CD4-positive, alpha-beta T cell treated with Interleukin-1 beta for 1 hour (primary cell): ENCODE data around the gene PPP2R2D.

Experiments
- DNase-seq, 2 donors: peaks; one replicate each; pipeline ENCODE4 v3.0.0-alpha.2; 2020 to 2022

Gene PPP2R2D

DNA sequence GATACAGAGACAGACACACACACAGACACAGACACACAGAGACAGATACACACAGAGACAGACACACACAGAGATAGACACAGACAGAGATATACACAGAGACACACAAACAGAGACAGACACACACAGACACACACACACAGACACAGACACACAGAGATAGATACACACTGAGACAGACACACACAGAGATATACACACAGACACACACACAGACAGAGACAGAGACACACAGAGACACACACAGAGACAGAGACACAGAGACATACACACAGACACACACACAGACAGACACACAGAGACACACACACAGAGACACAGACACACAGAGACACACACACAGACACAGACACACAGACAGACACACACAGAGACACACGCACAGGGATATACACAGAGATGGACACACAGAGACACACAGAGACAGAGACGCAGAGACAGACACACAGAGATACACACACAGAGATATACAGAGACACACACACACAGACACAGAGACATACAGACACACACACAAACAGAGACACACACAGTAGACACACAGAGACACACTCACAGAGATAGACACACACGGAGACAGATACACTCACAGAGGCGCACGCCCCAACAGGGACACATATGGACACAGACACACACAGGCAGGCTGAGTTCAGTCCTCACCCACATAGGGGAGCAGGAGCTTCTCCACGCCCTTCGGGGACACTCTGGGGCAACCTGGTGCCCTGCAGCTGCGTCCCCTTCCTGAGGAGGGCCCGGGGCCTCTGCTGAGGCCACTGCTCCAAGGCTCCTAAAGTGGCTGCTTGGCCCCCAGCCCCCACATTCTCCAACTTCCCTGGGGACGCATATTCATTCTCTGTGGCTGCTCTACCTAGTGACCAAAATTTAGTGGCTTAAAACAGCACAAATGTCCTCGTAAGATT is 10.3 kb upstream of the PPP2R2D start:
- DNase-seq: no peak

DNA sequence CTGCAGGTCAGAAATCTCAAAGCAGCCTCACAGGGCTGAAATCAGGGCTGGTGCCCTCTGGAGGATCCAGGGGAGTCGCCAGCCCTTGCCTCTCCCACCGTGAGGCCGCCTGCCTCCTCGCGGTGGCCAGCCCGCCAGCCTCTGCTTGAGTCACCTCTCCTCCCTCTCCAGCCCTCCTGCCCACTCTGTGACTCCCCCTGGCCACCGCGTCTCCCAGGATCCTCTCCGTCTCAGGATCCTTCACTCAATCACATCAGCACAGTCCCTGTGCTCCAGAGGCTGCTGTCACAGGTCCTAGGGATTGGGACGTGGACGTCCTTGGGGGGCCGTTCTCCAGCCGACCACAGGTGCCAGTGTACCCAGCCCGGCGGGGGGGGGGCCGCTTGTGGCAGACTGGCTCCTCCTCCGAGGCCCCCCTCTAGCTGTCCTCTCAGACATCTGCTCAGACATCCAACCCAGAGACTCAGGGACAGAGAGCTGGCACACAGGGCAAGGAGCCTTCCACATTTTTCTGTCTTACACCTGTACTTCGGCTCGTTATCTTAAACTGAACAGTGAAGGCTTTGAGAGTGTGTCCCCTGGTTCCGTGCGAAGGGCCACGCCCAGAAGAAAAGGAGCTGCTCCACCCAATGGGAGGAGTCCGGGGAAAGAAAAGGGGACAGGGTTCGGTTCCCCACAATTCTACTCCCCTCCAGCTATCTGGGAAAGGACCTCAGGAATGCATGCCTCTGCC is 9.4 kb upstream of the PPP2R2D start:
- DNase-seq: no peak

DNA sequence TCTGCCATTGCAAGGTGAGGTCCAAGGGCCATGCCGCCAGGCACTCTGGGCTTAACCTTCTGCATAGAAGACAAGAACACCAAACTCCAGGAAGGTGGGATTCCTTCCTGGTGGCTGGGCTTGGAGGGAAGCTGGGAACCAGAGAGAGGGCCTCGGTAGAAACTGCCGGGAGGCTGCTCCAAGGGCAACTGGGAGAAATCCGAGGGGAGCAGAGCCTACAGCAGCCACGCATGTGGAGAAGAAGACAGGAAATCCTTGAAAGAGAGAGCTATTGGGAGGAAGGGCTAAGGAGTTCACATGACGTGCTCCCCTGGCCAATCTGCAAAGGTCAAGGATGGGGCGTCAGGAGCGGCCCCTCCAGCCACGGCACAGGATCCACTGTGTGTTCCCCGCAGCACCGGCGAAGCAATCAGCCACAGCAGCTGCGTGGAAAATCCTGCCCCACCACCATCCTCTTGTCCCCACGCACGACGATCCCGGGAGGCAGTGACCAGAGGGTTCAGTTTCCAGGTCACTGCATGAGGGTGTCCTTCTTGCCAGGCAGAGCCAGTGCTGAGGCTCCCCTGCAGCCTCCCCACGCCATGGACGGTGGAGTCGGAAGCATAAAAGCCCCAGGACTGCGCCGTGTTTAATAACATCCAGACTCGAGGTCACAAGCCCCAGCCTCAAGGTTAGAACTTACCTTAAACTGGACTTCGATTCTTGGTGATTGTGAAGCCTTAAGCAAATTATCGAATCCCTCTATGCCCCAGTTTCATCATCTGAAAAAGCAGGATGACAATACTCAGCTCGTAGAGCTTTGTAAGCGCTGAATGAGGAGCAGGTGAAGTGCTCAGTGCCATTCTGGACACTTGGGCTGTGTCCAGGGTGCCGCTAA is 8.6 kb upstream of the PPP2R2D start:
- no peak for DNase-seq

DNA sequence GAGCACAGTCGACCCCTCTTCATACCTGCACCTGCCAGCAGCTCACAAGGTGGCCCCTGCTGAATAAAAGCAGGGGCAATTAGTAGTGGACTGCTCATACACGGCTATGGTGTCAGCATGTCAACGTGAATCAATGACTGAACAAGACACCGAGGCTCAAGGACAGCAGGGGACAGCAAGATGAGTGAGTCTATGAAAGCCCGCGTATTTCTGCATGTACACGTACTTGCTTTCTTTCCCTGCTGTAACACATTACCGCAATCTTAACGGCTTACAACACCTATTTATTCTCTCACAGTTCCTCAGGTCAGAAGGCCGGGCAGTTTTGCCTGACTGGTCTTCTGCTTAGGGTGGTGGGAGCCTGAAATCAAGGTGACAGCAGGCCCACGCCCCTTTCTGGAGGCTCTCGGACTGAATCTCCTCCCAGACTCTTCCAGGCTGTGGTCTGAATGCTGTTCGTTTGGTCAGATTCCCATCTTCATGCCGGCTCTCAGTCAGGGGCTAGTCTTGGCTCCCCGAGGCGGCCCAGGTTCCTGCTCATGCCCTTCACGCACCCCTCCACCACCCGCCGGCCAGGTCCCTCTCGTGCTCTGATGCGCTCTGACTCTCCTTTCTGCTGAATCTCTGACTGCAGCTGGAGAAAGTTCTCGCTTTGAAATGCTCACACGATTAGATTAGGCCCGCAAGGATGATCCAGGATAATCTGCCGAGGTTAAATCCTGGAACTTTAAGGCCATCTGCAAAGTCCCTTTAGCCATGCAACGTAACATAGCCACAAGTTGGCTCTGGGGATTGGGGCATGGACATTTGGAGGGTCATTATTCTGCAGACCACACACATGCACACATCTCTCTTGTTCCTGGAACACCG is 7.8 kb upstream of the PPP2R2D start:
- no peak for DNase-seq

DNA sequence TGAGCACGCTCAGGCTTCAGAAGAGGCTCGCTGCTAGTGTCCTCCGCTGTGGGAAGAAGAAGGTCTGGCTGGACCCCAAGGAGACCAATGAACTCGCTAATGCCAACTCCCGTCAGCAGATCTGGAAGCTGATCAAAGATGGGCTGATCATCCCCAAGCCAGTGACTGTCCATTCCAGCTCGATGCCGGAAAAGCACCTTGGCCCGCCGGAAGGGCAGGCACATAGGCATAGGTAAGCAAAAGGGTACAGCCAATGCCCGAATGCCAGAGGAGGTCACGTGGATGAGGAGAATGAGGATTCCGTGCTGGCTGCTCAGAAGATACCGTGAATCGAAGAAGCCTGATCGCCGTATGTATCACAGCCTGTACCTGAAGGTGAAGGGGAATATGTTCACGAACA is 5.7 kb upstream of the PPP2R2D start:
- no peak for DNase-seq

DNA sequence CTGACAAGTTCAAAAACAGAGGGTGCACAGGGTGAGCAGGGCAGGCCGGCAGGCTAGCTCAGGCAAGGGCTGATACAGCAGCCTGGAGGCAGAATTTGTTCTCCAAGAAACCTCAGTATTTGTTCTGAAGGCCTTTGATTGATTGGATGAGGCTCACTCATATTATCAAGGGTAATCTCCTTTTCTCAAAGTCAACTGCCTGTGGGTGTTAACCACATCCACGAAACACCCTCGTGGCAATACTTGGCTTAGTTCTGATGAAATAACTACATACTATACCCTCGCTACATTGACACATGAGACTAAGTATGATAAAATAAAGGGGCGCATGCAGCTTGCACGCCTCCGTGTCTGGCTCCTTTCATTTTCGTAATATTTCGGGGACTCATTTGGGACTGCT is 4.4 kb upstream of the PPP2R2D start:
- peak; percentile 36 to 67 for DNase-seq

DNA sequence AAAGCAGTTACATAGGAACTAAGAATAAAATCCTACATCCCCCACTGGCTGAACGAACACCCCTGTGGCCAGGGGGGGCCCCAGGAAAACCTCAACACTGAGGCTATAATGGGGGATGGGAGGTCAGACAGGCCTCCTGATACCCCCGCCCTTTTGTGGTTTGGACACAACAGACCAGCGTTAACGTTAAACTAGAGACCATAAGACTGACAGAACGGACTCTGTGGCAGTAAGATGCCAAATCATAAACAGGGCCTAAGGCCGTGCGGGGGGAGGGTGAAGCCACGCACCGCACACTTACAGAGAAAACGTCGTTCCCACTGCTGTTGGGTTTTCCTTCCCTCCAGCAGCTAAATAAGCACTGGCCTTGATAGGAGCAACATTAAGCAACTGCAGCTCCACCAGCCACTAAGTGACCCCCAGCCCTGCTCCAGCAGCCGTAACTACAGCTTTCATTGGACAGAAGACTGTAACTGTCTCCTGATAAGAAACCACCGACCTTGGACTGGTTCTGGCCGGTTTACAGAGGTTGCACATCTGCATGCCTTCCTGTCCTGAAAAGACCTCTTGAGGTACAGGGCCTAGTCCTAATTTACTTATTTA is 3.4 kb upstream of the PPP2R2D start:
- no peak for DNase-seq

DNA sequence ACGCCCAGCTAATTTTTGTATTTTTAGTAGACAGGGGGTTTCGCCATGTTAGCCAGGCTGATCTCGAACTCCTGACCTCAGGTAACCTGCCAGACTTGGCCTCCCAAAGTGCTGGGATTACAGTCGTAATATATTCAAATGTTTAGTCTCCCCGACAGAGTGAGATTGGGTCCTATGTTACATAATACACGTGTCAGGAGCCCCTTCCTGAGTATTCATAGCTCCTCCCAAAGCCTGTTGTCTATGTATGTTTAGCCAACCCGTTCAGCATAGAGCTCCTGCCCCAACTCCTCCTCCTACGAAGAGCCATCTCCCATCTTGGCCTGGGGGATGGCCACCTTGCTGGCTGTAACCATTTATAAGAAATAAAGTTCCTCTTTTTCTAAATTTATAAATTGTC is 2.7 kb upstream of the PPP2R2D start:
- DNase-seq: no peak

DNA sequence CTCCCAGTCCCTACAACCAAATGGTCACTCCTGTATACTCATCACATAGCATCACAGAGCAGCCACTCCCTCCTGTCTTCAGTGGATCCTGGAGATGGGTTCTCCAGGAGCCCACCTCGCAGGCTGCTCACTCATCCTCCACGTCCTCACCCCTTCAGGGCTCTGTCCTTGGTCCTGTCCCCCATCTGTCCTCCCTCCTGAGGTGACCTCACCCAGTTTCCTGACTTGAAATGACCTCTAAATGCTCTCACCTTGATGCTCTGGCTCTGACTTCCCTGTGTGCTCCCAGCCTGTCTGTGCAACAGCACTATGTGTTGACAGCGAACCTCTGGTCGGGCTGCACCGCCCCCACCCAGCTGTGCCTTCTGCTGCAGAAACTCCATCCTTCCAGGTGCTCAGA is 2.1 kb upstream of the PPP2R2D start:
- DNase-seq: no peak

DNA sequence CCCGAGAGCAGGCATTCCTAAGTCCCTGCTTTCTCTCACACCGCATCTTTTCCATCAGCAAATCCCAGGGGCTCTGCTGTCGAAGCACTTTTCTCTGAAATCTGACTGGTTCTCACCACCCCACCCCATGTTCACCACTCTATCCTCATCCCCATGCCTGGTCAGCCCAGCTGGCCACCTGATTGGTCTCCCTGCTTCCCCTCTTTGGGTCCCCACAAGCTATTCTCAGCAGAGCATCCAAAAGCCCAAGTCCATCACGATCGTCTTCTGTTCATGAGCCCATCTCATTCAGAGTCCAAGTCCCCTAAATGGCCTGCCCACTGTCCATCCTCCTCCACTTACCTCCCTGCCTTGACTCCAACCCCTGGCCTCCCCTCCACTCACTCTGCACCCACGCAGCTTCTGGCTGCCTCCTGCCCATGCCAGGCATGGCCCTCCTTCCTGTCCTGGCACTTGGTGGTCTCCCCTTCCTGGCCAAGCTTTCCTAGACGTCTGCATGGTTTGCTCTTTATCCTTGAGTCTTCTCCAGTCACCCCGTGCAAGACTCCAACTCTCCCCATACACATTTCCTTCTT is 1.6 kb upstream of the PPP2R2D start:
- DNase-seq: no peak

DNA sequence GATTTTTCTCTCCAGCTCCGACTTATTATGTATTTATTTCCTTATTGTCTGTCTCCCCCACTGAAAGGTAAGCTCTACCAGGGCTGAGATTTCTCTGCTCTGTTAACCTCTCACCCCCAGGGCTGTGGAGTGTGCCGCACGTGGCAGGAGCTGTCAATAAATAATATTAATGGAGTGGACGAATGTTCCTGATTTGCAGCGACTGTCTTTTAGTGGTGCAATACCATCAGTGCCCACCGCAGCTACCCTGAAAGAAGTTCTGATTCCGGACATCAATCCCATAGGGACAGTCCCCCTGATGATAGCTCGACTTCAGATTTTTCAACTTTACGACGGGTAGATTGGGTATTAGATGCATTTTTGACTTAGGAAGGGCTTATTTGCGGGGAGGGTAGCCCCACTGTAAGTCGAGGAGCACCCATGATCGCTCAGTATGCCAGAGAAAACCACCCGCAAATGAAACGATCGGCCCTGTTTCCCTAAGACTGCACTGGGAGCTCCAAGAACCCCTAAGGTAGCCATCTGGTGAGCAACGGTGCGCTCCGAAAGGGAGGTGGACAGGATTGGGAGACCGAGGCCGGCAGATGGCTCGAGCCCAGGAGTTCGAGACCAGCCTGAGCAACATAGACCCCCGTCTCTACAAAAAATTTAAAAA is 986 bp upstream of the PPP2R2D start:
- DNase-seq: no peak

DNA sequence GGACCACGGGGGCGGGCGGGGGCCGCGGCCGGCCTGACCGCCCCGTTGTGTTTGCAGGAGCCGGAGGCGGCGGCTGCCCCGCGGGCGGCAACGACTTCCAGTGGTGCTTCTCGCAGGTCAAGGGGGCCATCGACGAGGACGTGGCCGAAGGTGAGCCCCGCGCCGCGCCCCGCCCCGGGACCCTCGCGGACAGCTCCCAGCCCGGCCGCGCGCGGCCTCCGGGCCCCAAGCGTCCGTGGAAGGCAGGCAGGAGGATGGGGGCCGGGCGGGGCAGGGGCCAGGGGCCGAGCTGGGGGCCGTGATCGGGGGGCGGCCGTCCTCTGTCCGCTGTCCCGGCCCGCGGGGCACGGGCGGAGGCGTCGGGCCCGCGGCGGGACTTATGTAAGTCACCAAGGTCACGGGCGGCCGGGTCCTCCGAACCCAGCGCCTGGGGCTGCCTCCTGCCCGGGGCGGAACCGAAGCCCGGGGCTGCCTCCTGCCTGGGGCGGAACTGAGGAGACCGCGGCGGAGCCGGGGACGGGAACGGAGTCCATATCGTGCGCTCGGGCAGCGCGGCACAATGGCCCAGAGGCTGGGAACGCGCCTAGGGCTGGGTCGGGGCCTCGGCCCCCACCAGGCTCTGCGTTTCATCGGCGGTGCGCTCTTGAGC is 497 bp downstream of the PPP2R2D start:
- DNase-seq: peak; percentile 59 to 60

DNA sequence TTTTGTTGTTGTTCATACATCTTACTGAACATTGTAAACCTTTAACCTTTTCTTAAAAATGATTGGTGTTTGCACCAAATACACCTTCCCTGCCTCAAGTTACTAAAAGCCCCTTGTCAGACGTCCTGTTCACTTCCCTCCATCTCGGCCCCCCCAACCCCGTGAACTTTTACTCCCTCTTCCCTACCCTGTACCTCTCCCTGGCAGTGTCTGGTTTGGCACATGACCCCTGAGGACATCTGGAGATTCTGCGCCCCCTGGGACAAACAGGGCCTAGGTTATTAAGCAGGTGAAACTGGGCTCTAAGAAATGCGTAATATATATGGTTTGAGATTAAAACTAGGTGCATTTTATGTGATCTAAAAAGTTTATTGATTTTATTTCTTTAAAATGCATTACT is 1.4 kb downstream of the PPP2R2D start:
- DNase-seq: no peak

DNA sequence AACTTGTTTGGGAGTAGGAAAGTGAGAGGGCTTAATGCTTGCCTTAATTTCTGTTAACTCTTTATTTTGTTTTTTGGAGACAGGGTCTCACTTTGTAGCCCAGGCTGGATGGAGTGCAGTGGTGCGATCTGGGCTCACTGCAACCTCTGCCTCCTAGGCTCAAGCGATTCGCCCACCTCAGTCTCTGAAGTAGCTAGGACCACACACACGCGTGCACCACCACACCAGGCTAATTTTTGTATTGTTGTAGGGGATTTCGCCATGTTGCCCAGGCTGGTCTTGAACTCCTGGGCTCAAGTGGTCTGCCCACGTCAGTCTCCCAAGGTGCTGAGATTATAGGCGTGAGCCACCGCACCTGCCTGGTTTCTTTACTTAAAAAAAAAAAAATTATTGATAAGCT is 1.9 kb downstream of the PPP2R2D start:
- DNase-seq: no peak

DNA sequence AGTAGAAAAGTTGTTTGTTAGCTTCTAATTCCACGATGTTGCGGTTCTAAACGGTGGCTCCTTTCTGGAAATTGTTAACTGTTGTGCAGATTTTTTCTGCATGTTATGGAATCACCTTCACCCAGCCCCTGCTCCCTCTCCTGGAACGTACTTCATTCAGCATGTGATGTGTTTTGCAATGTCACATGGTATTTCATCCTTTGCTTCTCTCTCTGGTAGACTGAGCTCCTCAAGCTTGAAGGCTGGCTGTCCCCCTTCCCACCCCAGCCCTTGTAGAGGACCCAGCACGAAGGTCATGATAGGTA is 4.4 kb downstream of the PPP2R2D start:
- no peak for DNase-seq

DNA sequence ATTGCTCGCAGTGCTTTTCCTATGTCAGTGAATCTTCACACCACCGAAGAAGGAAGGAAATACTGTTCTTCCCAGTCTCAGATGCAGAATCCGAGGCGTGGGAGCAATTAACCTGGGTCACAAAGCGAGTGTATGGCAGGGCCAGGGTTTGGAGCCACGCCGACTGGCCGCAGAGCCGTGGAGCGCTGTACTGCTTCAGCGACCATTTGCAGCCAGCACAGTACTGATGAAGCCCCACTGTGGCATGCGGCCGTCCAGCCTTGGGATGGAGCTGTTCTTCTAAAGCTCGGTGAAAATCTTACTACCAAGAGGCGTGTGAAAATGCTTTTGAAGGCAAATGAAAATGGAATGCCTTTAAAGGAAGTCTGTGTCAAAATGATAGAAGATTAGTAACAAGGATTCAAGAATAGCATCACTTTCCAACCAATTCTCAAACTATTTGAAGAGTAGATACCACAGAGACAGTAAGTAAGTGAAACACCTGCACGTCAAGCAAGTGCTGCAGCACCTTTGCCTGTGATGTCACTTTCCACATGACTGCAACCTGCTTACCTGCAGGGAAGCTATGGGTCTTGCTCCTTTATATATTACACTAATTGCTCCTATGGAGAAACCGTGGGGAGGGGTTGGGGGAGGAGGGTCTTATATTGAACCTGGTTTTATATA is 4.9 kb downstream of the PPP2R2D start:
- DNase-seq: no peak

DNA sequence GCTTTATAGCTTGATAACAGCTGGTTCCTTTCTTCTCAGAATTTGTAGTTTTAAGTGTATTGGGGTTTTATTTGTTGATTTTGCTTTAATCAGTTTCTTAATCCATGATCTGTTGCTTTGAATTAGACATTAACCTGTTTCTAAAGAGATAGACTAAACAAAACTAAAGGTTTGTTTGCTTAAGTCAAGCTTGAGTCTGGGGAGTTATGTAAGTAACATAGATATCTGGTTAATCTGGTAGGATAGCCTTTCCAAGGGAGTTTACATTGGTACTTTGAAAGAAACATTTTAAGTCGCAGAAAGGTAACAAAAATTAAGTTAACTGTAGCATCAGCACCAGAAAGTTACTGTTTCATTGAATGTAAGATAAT is 5.4 kb downstream of the PPP2R2D start:
- DNase-seq: no peak

DNA sequence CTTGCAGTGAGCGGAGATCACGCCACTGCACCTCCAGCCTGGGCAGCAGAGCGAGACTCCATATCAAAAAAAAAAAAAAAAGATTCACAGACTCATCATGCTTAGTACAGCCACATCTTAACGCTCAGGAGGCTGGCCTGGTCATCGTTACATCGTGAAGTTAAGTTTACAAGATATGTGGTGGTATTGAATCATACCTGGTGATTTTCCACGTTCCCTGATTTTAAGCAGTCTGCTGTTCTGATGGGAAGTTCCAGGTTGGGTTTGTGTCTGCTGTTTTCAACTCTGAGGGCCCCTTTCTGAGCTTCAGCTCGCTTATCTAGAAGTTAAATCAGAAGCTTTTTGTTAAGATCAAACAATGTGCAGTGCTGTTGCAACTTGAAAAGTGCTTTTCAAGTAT is 6.9 kb downstream of the PPP2R2D start:
- peak in 1 of 2 donors; percentile 29 for DNase-seq

DNA sequence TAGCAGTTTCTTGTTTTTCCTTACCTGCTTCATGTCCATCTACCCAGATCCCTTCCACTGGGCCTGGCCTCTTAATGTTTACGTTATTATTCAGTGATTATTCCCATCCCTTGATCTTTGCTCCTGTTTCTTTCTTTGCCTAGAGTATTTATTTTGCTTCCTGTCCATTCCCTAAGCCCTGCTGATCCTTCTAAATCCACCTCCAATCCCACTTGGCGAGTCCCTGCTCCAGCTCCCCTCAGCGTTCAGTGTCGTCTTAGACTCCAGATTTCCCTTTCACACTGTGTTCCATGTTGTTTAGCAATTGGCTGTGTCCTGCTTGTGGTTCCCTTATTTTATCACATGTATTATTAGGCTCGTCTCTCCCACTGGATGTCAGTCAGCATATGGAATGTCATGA is 7.3 kb downstream of the PPP2R2D start:
- no peak for DNase-seq
